ENCODE data around the gene PRELID3B. TPM values are rescaled to one million over a fixed set of nuclear protein-coding genes. Genes with fewer than 3 reads are reported as not detected.

The PRELID3B gene
- total RNA-seq, 1 donor, result 68.4 TPM

- no peaks in the 10 kb centered on the region for H3K79me2 ChIP-seq (ENCODE audit: insufficient read depth, low read length)
- no peak overlapping the region for H3K4me3 ChIP-seq (ENCODE audit: insufficient read depth, low read length)
- TF ChIP-seq CTCF (IDR thresholded peaks at IDR 0.05; ENCODE audit: extremely low read depth, low read depth, low read length), result no peak
- no peak overlapping the region for H3K4me2 ChIP-seq (ENCODE audit: insufficient read depth, low read length)
- no peak overlapping the region for H2AFZ ChIP-seq (ENCODE audit: low read length)
- no peaks in the 10 kb centered on the region for H3K9me3 ChIP-seq (ENCODE audit: low read depth, low read length)
- H3K27me3 ChIP-seq (ENCODE audit: insufficient read depth, low read length), result no peaks in the 10 kb centered on the region
- H3K27ac ChIP-seq (ENCODE audit: low read depth, low read length), result no peak overlapping the region
- DNase-seq (ENCODE audit: insufficient read length, low spot score, missing footprints), result no peak
- H3K36me3 ChIP-seq (ENCODE audit: insufficient read depth, low read length), result no peaks in the 10 kb centered on the region
- H4K20me1 ChIP-seq (ENCODE audit: insufficient read depth, low read length), result no peaks in the 10 kb centered on the region
- H3K4me1 ChIP-seq (ENCODE audit: insufficient read depth, low read length), result peaks cover 23% of the 10 kb centered on the region
Observed at GRCh38 chr20:59016795-59017492, 25.6 kb downstream of the PRELID3B start.

DNA sequence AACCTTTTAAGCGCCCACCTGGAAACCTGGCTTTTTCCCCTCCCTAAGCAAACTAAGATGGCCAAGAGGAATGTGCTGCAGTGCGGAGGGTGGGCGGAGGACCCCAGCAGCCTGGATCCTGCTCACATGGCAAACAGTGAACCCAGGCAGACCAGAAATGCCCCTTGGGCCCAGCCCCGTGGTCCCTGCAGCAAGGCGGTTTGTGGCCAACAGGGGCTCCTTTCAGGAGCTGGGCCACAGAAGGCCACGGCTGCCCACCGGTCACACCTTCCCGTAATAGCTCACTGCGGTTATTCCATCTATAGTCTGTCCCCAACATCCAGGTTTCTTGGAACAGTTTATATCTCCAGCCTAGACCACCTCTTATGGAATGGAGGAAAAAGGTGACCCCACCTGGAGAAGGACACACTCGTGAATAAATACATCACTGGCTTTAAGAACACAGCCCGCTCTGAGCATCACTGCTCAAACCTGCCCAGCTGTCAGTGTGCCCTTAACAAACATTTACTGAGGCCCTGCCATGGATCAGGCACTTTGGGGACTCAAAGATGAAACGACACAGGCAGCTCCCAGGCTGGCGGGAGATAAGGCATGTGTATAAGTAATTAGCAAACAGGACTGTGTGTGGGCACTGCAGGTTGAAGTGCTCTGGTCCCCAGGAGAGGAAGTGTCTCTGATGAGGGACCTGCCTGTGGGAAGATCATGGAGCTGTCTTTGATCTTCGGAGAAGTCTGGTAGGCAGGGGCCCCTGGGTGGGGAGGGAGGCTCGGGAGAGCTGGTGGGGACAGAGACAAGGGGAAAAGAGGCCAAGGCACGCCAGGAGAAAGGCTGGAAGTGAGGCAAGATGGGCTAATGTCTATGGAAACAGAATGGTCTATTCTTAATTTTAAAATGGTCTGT is 26.5 kb downstream of the PRELID3B start:
- TF ChIP-seq CTCF (IDR thresholded peaks at IDR 0.05; ENCODE audit: extremely low read depth, low read depth, low read length), result no peak
- H3K79me2 ChIP-seq (ENCODE audit: insufficient read depth, low read length), result no peaks in the 10 kb centered on the region
- H3K4me1 ChIP-seq (ENCODE audit: insufficient read depth, low read length), result peaks cover 24% of the 10 kb centered on the region
- H3K9me3 ChIP-seq (ENCODE audit: low read depth, low read length), result no peaks in the 10 kb centered on the region
- H3K4me2 ChIP-seq (ENCODE audit: insufficient read depth, low read length), result no peak overlapping the region
- no peaks in the 10 kb centered on the region for H4K20me1 ChIP-seq (ENCODE audit: insufficient read depth, low read length)
- no peaks in the 10 kb centered on the region for H3K36me3 ChIP-seq (ENCODE audit: insufficient read depth, low read length)
- H3K4me3 ChIP-seq (ENCODE audit: insufficient read depth, low read length), result no peak overlapping the region
- H3K27ac ChIP-seq (ENCODE audit: low read depth, low read length), result no peak overlapping the region
- no peaks in the 10 kb centered on the region for H3K27me3 ChIP-seq (ENCODE audit: insufficient read depth, low read length)
- no peak for DNase-seq (ENCODE audit: insufficient read length, low spot score, missing footprints)
- no peak overlapping the region for H2AFZ ChIP-seq (ENCODE audit: low read length)

- Histone ChIP-seq H4K20me1 (ENCODE audit: insufficient read depth, low read length) (no peaks in the 10 kb centered on the region), H3K4me3 (ENCODE audit: insufficient read depth, low read length) (no peak overlapping the region), H2AFZ (ENCODE audit: low read length) (no peak overlapping the region), H3K4me1 (ENCODE audit: insufficient read depth, low read length) (peaks cover 27% of the 10 kb centered on the region), H3K79me2 (ENCODE audit: insufficient read depth, low read length) (no peaks in the 10 kb centered on the region), H3K9me3 (ENCODE audit: low read depth, low read length) (no peaks in the 10 kb centered on the region), H3K36me3 (ENCODE audit: insufficient read depth, low read length) (no peaks in the 10 kb centered on the region), H3K27me3 (ENCODE audit: insufficient read depth, low read length) (no peaks in the 10 kb centered on the region), H3K27ac (ENCODE audit: low read depth, low read length) (no peak overlapping the region), H3K4me2 (ENCODE audit: insufficient read depth, low read length) (no peak overlapping the region)
- no peak for DNase-seq (ENCODE audit: insufficient read length, low spot score, missing footprints)
- no peak for TF ChIP-seq CTCF (IDR thresholded peaks at IDR 0.05; ENCODE audit: extremely low read depth, low read depth, low read length)
Observed at GRCh38 chr20:59015411-59015810, 27.2 kb downstream of the PRELID3B start.
